Endothelial cell (in vitro differentiated cells): Measurements from ENCODE around the gene CEP85. TPM values are rescaled to one million over a fixed set of nuclear protein-coding genes. Genes with fewer than 3 reads are reported as not detected.

Experiments used
- DNase-seq: peaks from one replicate; pipeline ENCODE4 v3.0.0; 2021; ENCODE audit warnings: low spot score
- H3K27ac Mint-ChIP-seq: one replicate; pipeline ENCODE4 v1.8.0; 2021; ENCODE audit warnings: mixed read lengths, inconsistent platforms; ENCODE audit not compliant: unreplicated experiment
- H3K27me3 Mint-ChIP-seq: one replicate; pipeline ENCODE4 v1.8.0; 2021; ENCODE audit warnings: mild to moderate bottlenecking, moderate library complexity, mixed read lengths, inconsistent platforms; ENCODE audit not compliant: unreplicated experiment
- H3K36me3 Mint-ChIP-seq: one replicate; pipeline ENCODE4 v1.8.0; 2021; ENCODE audit warnings: mild to moderate bottlenecking, low read depth, mixed read lengths, inconsistent platforms; ENCODE audit not compliant: unreplicated experiment
- H3K4me1 Mint-ChIP-seq: one replicate; pipeline ENCODE4 v1.8.0; 2021; ENCODE audit warnings: mild to moderate bottlenecking, mixed read lengths, inconsistent platforms; ENCODE audit not compliant: unreplicated experiment
- H3K4me3 Mint-ChIP-seq: one replicate; pipeline ENCODE4 v1.8.0; 2021; ENCODE audit warnings: mild to moderate bottlenecking, mixed read lengths, inconsistent platforms; ENCODE audit not compliant: unreplicated experiment
- H3K9me3 Mint-ChIP-seq: one replicate; pipeline ENCODE4 v1.8.0; 2021; ENCODE audit warnings: mixed read lengths, inconsistent platforms; ENCODE audit not compliant: unreplicated experiment
- CTCF ChIP-seq: fragments of 200-600 bp; sonication (generic); IDR thresholded peaks from one replicate; pipeline ENCODE4 v1.5.0; 2021; ENCODE audit warnings: antibody characterized with exemption; ENCODE audit not compliant: unreplicated experiment
- total RNA-seq: library from RNA; stranded (reverse); fragmentation: NEBNext Ultra II Directional; extraction: Animal tissue kit (Norgen Biotek cat#: 25700); gene quantifications from one replicate; pipeline ENCODE4 v1.2.1, GENCODE V29; 2021; ENCODE audit not compliant: unreplicated experiment

The CEP85 gene
- total RNA-seq, 1 donor from 2014 or later: 9.7 TPM

- TF ChIP-seq CTCF: no peak
- DNase-seq: no peak
- Mint-ChIP-seq H3K4me3 (no peak overlapping the region), H3K9me3 (no peaks in the 10 kb centered on the region), H3K27ac (no peak overlapping the region), H3K27me3 (peaks cover 3% of the 10 kb centered on the region), H3K4me1 (no peaks in the 10 kb centered on the region), H3K36me3 (no peaks in the 10 kb centered on the region)
These were observed 36.7 kb upstream of the CEP85 start for GRCh38 chr1:26197301-26197700.

- Mint-ChIP-seq H3K9me3 (no peaks in the 10 kb centered on the region), H3K4me1 (no peaks in the 10 kb centered on the region), H3K27me3 (peaks cover 3% of the 10 kb centered on the region), H3K4me3 (no peak overlapping the region), H3K36me3 (no peaks in the 10 kb centered on the region), H3K27ac (no peak overlapping the region)
- no peak for DNase-seq
- no peak for TF ChIP-seq CTCF
These were observed 36.2 kb upstream of the CEP85 start for GRCh38 chr1:26197813-26198212.

GRCh38 chr1:26200413-26200812 is 33.6 kb upstream of the CEP85 start:
- H3K27ac Mint-ChIP-seq: no peak overlapping the region
- H3K36me3 Mint-ChIP-seq: no peaks in the 10 kb centered on the region
- peaks cover 3% of the 10 kb centered on the region for H3K27me3 Mint-ChIP-seq
- H3K4me1 Mint-ChIP-seq: peaks cover 3% of the 10 kb centered on the region
- TF ChIP-seq CTCF: no peak
- no peak for DNase-seq
- no peaks in the 10 kb centered on the region for H3K9me3 Mint-ChIP-seq
- H3K4me3 Mint-ChIP-seq: no peak overlapping the region

GRCh38 chr1:26203642-26204318 is 30.2 kb upstream of the CEP85 start:
- Mint-ChIP-seq H3K4me1 (peaks cover 3% of the 10 kb centered on the region), H3K9me3 (no peaks in the 10 kb centered on the region), H3K36me3 (no peaks in the 10 kb centered on the region), H3K27ac (no peak overlapping the region), H3K27me3 (peaks cover 7% of the 10 kb centered on the region), H3K4me3 (no peak overlapping the region)
- TF ChIP-seq CTCF: no peak
- DNase-seq: no peak

GRCh38 chr1:26210147-26210870 is 23.7 kb upstream of the CEP85 start:
- H3K27me3 Mint-ChIP-seq: peaks cover 3% of the 10 kb centered on the region
- no peak for TF ChIP-seq CTCF
- no peak for DNase-seq
- peaks cover 8% of the 10 kb centered on the region for H3K4me1 Mint-ChIP-seq
- no peak overlapping the region for H3K27ac Mint-ChIP-seq
- H3K4me3 Mint-ChIP-seq: no peak overlapping the region
- no peaks in the 10 kb centered on the region for H3K36me3 Mint-ChIP-seq
- no peaks in the 10 kb centered on the region for H3K9me3 Mint-ChIP-seq
